Erythroblast (primary cell): ENCODE results near the gene ZNF467.

Source experiments
- GATA1 ChIP-seq: IDR thresholded peaks from 2 replicates; pipeline ENCODE4 v1.6.1; 2011; ENCODE audit warnings: low read depth, mild to moderate bottlenecking, control low read depth, low read length, moderate library complexity
- POLR2A ChIP-seq: IDR thresholded peaks from 2 replicates; pipeline ENCODE4 v1.6.1; 2011; ENCODE audit warnings: mild to moderate bottlenecking, low read length

- TF ChIP-seq POLR2A (no peak), GATA1 (no peak)
These were observed 28.4 kb upstream of the ZNF467 start for GRCh38 chr7:149801816-149802215.
